Colonic mucosa (tissue), 4 donors: ENCODE results near the gene PRELP. TPM values are rescaled to one million over a fixed set of nuclear protein-coding genes. Genes with fewer than 3 reads are reported as not detected.

Experiments
- DNase-seq: peaks from one replicate; pipeline ENCODE4 v3.0.0-alpha.2; 2020
- H3K27ac ChIP-seq: fragments of 200-600 bp; one replicate; pipeline ENCODE4 v1.8.0; 2021
- H3K27me3 ChIP-seq: fragments of 200-600 bp; one replicate; pipeline ENCODE4 v1.8.0; 2021
- H3K36me3 ChIP-seq: fragments of 200-600 bp; one replicate; pipeline ENCODE4 v1.8.0; 2021
- H3K4me1 ChIP-seq: fragments of 200-600 bp; one replicate; pipeline ENCODE4 v1.8.0; 2021; ENCODE audit warnings: mild to moderate bottlenecking
- H3K4me3 ChIP-seq: fragments of 200-600 bp; one replicate; pipeline ENCODE4 v1.8.0; 2021
- H3K9ac ChIP-seq, 2 donors: one replicate each; pipeline ENCODE4 v1.7.0; 2013; ENCODE audit warnings: control low read depth in 2 of 2, low read depth in 2 of 2, low read length in 2 of 2
- H3K9me3 ChIP-seq: fragments of 200-600 bp; one replicate; pipeline ENCODE4 v1.8.0; 2021
- CTCF ChIP-seq: fragments of 200-600 bp; IDR thresholded peaks from one replicate; pipeline ENCODE4 v1.8.0; 2022; ENCODE audit warnings: antibody characterized with exemption, mild to moderate bottlenecking
- intact Hi-C: fragments of 100-400 bp; cut with DNase I; formaldehyde crosslinking; loops from one replicate; pipeline ENCODE4 v1.14.1; 2022
- total RNA-seq, 2 donors: library from RNA; stranded (reverse); fragmentation: NEBNext Ultra II Directional in 1 of 2; extraction: Animal tissue kit (Norgen Biotek cat#: 25700) in 1 of 2; gene quantifications; one replicate each; pipeline ENCODE4 v1.2.1, GENCODE V29; 2021
- donor health status: healthy.
- donor health status: DM: no; HTN: no; CAD: no.
- donor health status: DM: no; HTN: no; CAD: no.

Gene PRELP
- total RNA-seq, 2 donors from 2014 or later, result 2.4 to 9.3 TPM

GRCh38 chr1:203527013-203527412 lies 51.4 kb downstream of the PRELP start:
- Histone ChIP-seq H3K9ac (no peak overlapping the region), H3K36me3 (no peaks in the 10 kb centered on the region), H3K27me3 (no peaks in the 10 kb centered on the region), H3K9me3 (no peaks in the 10 kb centered on the region), H3K4me3 (no peak overlapping the region), H3K27ac (no peak overlapping the region), H3K4me1 (no peaks in the 10 kb centered on the region)
- TF ChIP-seq CTCF, result no peak
- no peak for DNase-seq
- intact Hi-C loops, result no loop called here

GRCh38 chr1:203528063-203528462 lies 52.5 kb downstream of the PRELP start:
- no peak overlapping the region for H3K27ac ChIP-seq
- H3K9ac ChIP-seq, result no peak overlapping the region
- H3K4me3 ChIP-seq, result no peak overlapping the region
- intact Hi-C loops, result no loop called here
- TF ChIP-seq CTCF, result no peak
- H3K36me3 ChIP-seq, result no peaks in the 10 kb centered on the region
- no peaks in the 10 kb centered on the region for H3K4me1 ChIP-seq
- DNase-seq, result no peak
- no peaks in the 10 kb centered on the region for H3K9me3 ChIP-seq
- H3K27me3 ChIP-seq, result no peaks in the 10 kb centered on the region

GRCh38 chr1:203528976-203529835 lies 53.6 kb downstream of the PRELP start:
- H3K4me3 ChIP-seq, result no peak overlapping the region
- H3K4me1 ChIP-seq, result no peaks in the 10 kb centered on the region
- H3K27ac ChIP-seq, result no peak overlapping the region
- H3K36me3 ChIP-seq, result no peaks in the 10 kb centered on the region
- H3K27me3 ChIP-seq, result no peaks in the 10 kb centered on the region
- DNase-seq, result no peak
- intact Hi-C loops, result no loop called here
- H3K9ac ChIP-seq, result no peak overlapping the region
- H3K9me3 ChIP-seq, result no peaks in the 10 kb centered on the region
- no peak for TF ChIP-seq CTCF

GRCh38 chr1:203531063-203531462 lies 55.5 kb downstream of the PRELP start:
- H3K27me3 ChIP-seq, result no peaks in the 10 kb centered on the region
- no peaks in the 10 kb centered on the region for H3K4me1 ChIP-seq
- H3K9me3 ChIP-seq, result no peaks in the 10 kb centered on the region
- no peak overlapping the region for H3K4me3 ChIP-seq
- no peak overlapping the region for H3K9ac ChIP-seq
- intact Hi-C loops, result no loop called here
- H3K27ac ChIP-seq, result no peak overlapping the region
- no peaks in the 10 kb centered on the region for H3K36me3 ChIP-seq
- no peak for TF ChIP-seq CTCF
- DNase-seq, result no peak

- H3K4me3 ChIP-seq, result no peak overlapping the region
- H3K27ac ChIP-seq, result no peak overlapping the region
- no peak for DNase-seq
- no peaks in the 10 kb centered on the region for H3K4me1 ChIP-seq
- intact Hi-C loops, result no loop called here
- no peaks in the 10 kb centered on the region for H3K9me3 ChIP-seq
- H3K27me3 ChIP-seq, result no peaks in the 10 kb centered on the region
- H3K9ac ChIP-seq, result no peak overlapping the region
- TF ChIP-seq CTCF, result no peak
- H3K36me3 ChIP-seq, result no peaks in the 10 kb centered on the region
These were observed 58.4 kb downstream of the PRELP start for GRCh38 chr1:203534012-203534411.
